HUES64 (cell line): ENCODE measurements around the gene CALD1. TPM values are rescaled to one million over a fixed set of nuclear protein-coding genes. Genes with fewer than 3 reads are reported as not detected.
A peak's percentile ranks its signal among the peaks of the same experiment; 100 is the strongest.

Experiments used
- H3K27ac ChIP-seq: 2 replicates; pipeline ENCODE4 v1.7.0; 2013; ENCODE audit warnings: low read depth, low read length, inconsistent platforms
- H3K27me3 ChIP-seq: 2 replicates; pipeline ENCODE4 v1.6.1; 2013; ENCODE audit warnings: mild to moderate bottlenecking, low read length; ENCODE audit not compliant: insufficient read depth
- H3K36me3 ChIP-seq: 2 replicates; pipeline ENCODE4 v1.6.1; 2013; ENCODE audit warnings: mild to moderate bottlenecking, low read length; ENCODE audit not compliant: insufficient read depth
- H3K4me1 ChIP-seq: 2 replicates; pipeline ENCODE4 v1.6.1; 2013; ENCODE audit warnings: mild to moderate bottlenecking, low read length, moderate library complexity; ENCODE audit not compliant: insufficient read depth
- H3K4me3 ChIP-seq: 2 replicates; pipeline ENCODE4 v1.5.1; 2013; ENCODE audit warnings: mild to moderate bottlenecking, low read length, moderate library complexity
- H3K9ac ChIP-seq: 2 replicates; pipeline ENCODE4 v1.6.1; 2013; ENCODE audit warnings: mild to moderate bottlenecking, low read depth, low read length
- H3K9me3 ChIP-seq: 2 replicates; pipeline ENCODE4 v1.6.1; 2013; ENCODE audit warnings: low read depth, low read length; ENCODE audit not compliant: insufficient read depth
- WGBS: fragments of 150-250, 120-280 bp; methylation state at CpG from one replicate; pipeline ENCODE4 v1.1.7; 2013; ENCODE audit warnings: missing lambda C conversion rate; 5-methylcytosine and 5-hydroxymethylcytosine counted together
- polyA plus RNA-seq, 2 experiments: library from polyadenylated mRNA; stranded (reverse); fragments of 50-300 nt; gene quantifications; one replicate each; pipeline ENCODE4 v1.2.3, GENCODE V29; 2013

Gene CALD1, protein sequence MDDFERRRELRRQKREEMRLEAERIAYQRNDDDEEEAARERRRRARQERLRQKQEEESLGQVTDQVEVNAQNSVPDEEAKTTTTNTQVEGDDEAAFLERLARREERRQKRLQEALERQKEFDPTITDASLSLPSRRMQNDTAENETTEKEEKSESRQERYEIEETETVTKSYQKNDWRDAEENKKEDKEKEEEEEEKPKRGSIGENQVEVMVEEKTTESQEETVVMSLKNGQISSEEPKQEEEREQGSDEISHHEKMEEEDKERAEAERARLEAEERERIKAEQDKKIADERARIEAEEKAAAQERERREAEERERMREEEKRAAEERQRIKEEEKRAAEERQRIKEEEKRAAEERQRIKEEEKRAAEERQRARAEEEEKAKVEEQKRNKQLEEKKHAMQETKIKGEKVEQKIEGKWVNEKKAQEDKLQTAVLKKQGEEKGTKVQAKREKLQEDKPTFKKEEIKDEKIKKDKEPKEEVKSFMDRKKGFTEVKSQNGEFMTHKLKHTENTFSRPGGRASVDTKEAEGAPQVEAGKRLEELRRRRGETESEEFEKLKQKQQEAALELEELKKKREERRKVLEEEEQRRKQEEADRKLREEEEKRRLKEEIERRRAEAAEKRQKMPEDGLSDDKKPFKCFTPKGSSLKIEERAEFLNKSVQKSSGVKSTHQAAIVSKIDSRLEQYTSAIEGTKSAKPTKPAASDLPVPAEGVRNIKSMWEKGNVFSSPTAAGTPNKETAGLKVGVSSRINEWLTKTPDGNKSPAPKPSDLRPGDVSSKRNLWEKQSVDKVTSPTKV
- 122 TPM for polyA plus RNA-seq (2013, experiment 1 of 2)
- 141 TPM for polyA plus RNA-seq (2013, experiment 2 of 2)

- Histone ChIP-seq H3K9ac (peak within 1 kb of the TSS; percentile 92), H3K27me3 (no peaks in the 10 kb centered on the region), H3K4me3 (peak within 1 kb of the TSS; percentile 79), H3K9me3 (no peaks in the 10 kb centered on the region), H3K27ac (peak within 1 kb of the TSS; percentile 95), H3K36me3 (peaks cover 10% of the 10 kb centered on the region; the same call in 1 of the 2 replicates), H3K4me1 (peaks cover 41% of the 10 kb centered on the region)
- 8% methylated on average over 14 of the region's 15 CpGs for WGBS
These were observed at the start of gene CALD1 for GRCh38 chr7:134778941-134779740. Gene CALD1, plus strand, starts transcription at chr7:134779634. Its CDS starts 88,100 bp downstream, at chr7:134867734.

GRCh38 chr7:134729895-134730294 lies 49.5 kb upstream of the CALD1 start:
- H3K4me3 ChIP-seq: no peak overlapping the region
- H3K27me3 ChIP-seq: no peaks in the 10 kb centered on the region
- no peak overlapping the region for H3K27ac ChIP-seq
- H3K9ac ChIP-seq: no peak overlapping the region
- H3K9me3 ChIP-seq: no peaks in the 10 kb centered on the region
- no peaks in the 10 kb centered on the region for H3K36me3 ChIP-seq
- 75% methylated on average over 4 of the region's 4 CpGs for WGBS
- no peaks in the 10 kb centered on the region for H3K4me1 ChIP-seq

GRCh38 chr7:134730411-134730829 lies 49.0 kb upstream of the CALD1 start:
- no peak overlapping the region for H3K9ac ChIP-seq
- 56% methylated on average over 1 of the region's 1 CpG for WGBS
- no peaks in the 10 kb centered on the region for H3K9me3 ChIP-seq
- H3K4me3 ChIP-seq: no peak overlapping the region
- H3K4me1 ChIP-seq: no peaks in the 10 kb centered on the region
- no peaks in the 10 kb centered on the region for H3K36me3 ChIP-seq
- no peak overlapping the region for H3K27ac ChIP-seq
- no peaks in the 10 kb centered on the region for H3K27me3 ChIP-seq

- Histone ChIP-seq H3K27ac (no peak overlapping the region), H3K36me3 (no peaks in the 10 kb centered on the region), H3K4me3 (no peak overlapping the region), H3K27me3 (no peaks in the 10 kb centered on the region), H3K9ac (no peak overlapping the region), H3K9me3 (no peaks in the 10 kb centered on the region), H3K4me1 (no peaks in the 10 kb centered on the region)
- WGBS: 91% methylated on average over 1 of the region's 1 CpG
These were observed 47.8 kb upstream of the CALD1 start for GRCh38 chr7:134731616-134732015.

- WGBS: 92% methylated on average over 5 of the region's 6 CpGs
- no peak overlapping the region for H3K4me3 ChIP-seq
- no peak overlapping the region for H3K27ac ChIP-seq
- no peaks in the 10 kb centered on the region for H3K9me3 ChIP-seq
- no peaks in the 10 kb centered on the region for H3K4me1 ChIP-seq
- H3K27me3 ChIP-seq: no peaks in the 10 kb centered on the region
- H3K36me3 ChIP-seq: no peaks in the 10 kb centered on the region
- no peak overlapping the region for H3K9ac ChIP-seq
These were observed 46.7 kb upstream of the CALD1 start for GRCh38 chr7:134732728-134733127.

DNA sequence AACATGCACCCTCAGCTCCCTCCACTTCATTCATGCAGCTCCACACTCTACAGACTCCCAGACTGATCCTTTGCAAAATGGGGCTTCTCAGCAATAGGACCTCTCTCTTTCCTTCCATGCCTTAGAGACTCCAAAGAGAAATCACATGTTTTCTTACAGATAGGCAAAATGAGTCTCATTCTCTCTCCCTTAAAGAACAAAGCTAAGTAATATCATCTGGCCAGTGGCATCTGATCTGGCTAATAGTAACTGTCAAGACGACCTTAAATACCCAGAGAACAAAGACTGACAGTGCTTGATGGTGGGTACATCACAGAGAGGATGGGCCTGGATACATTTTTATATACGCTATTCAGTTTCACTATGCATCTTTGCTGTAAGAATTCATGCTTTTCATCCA lies 43.1 kb upstream of the CALD1 start:
- H3K4me1 ChIP-seq: 0 out of 2 replicates have a peak, but pooled peaks cover under 1% of the 10 kb centered on the region
- no peak overlapping the region for H3K4me3 ChIP-seq
- no peak overlapping the region for H3K9ac ChIP-seq
- no peaks in the 10 kb centered on the region for H3K9me3 ChIP-seq
- no peaks in the 10 kb centered on the region for H3K27me3 ChIP-seq
- no peak overlapping the region for H3K27ac ChIP-seq
- WGBS: 77% methylated on average over 2 of the region's 2 CpGs
- H3K36me3 ChIP-seq: no peaks in the 10 kb centered on the region

- no peaks in the 10 kb centered on the region for H3K9me3 ChIP-seq
- H3K27me3 ChIP-seq: no peaks in the 10 kb centered on the region
- WGBS: 87% methylated on average over 7 of the region's 7 CpGs
- H3K4me3 ChIP-seq: no peak overlapping the region
- no peaks in the 10 kb centered on the region for H3K36me3 ChIP-seq
- H3K9ac ChIP-seq: no peak overlapping the region
- H3K27ac ChIP-seq: no peak overlapping the region
- peaks cover 13% of the 10 kb centered on the region; the same call in 1 of the 2 replicates for H3K4me1 ChIP-seq
These were observed 41.7 kb upstream of the CALD1 start for GRCh38 chr7:134737566-134738345.

GRCh38 chr7:134739362-134739761 lies 40.1 kb upstream of the CALD1 start:
- Histone ChIP-seq H3K36me3 (no peaks in the 10 kb centered on the region), H3K9me3 (no peaks in the 10 kb centered on the region), H3K4me1 (peaks cover 29% of the 10 kb centered on the region), H3K27ac (no peak overlapping the region), H3K27me3 (no peaks in the 10 kb centered on the region), H3K4me3 (no peak overlapping the region), H3K9ac (no peak overlapping the region)
- WGBS: 99% methylated on average over 3 of the region's 3 CpGs

GRCh38 chr7:134740376-134740775 lies 39.1 kb upstream of the CALD1 start:
- H3K27ac ChIP-seq: no peak overlapping the region
- WGBS: 69% methylated on average over 4 of the region's 4 CpGs
- no peak overlapping the region for H3K9ac ChIP-seq
- peaks cover 40% of the 10 kb centered on the region for H3K4me1 ChIP-seq
- H3K36me3 ChIP-seq: no peaks in the 10 kb centered on the region
- H3K9me3 ChIP-seq: no peaks in the 10 kb centered on the region
- H3K4me3 ChIP-seq: no peak overlapping the region
- H3K27me3 ChIP-seq: no peaks in the 10 kb centered on the region

GRCh38 chr7:134741907-134742635 lies 37.4 kb upstream of the CALD1 start:
- H3K27me3 ChIP-seq: no peaks in the 10 kb centered on the region
- H3K36me3 ChIP-seq: no peaks in the 10 kb centered on the region
- peaks cover 44% of the 10 kb centered on the region for H3K4me1 ChIP-seq
- WGBS: 40% methylated on average over 3 of the region's 3 CpGs
- H3K27ac ChIP-seq: peak overlapping the region; percentile 68
- H3K9me3 ChIP-seq: no peaks in the 10 kb centered on the region
- no peak overlapping the region for H3K9ac ChIP-seq
- no peak overlapping the region for H3K4me3 ChIP-seq
